Measurements from ENCODE around the gene GEMIN8.

Gene GEMIN8

DNA sequence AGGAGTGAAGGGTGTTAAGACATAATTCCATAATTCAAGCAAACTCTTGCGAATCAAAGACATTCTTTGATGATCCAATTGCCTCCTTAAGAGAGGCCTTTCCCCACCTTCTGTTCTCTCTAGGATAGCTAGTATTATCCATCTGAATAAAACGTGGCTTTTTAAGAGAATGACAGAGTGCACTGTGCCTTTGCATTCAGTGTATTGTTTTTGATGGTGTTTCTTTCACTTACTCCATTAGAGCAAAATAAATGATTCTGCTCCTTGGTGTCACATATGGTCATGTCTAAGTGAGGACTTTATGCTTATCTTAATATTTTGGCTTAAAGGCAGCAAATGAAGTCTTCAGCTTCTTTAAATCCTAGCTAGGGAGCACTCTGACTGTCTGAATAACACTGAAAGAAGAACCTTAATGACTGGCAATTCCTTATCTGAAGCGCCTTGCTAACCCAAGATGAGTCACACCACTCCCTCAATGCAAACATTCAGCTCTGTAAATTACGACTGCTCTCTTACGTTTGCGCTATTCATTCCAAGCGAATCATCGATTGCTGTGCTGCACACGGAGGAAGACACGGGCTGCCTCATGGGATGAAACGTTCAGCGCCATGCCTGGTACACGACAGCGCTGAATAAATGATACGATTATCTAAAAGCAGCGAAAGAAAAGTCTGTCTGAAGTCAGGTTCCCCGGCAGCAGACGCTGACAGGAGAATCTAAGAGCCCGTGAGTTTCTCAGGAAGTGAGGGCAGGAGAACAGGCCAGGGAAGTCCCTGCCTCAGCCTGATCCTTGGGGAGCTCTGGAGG, 35.1 kb upstream of the GEMIN8 start (continued):
- TF ChIP-seq, protein P1, sequence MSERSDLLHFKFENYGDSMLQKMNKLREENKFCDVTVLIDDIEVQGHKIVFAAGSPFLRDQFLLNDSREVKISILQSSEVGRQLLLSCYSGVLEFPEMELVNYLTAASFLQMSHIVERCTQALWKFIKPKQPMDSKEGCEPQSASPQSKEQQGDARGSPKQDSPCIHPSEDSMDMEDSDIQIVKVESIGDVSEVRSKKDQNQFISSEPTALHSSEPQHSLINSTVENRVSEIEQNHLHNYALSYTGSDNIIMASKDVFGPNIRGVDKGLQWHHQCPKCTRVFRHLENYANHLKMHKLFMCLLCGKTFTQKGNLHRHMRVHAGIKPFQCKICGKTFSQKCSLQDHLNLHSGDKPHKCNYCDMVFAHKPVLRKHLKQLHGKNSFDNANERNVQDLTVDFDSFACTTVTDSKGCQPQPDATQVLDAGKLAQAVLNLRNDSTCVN (tag by site-specific recombination; optimal IDR thresholded peaks at IDR 0.05): no peak
- TF ChIP-seq SETDB1 (IDR thresholded peaks at IDR 0.05; ENCODE audit: insufficient read length, low read length): peak; percentile 24
- no peak for TF ChIP-seq ZNF596 (tag by site-specific recombination; IDR thresholded peaks at IDR 0.05)
- TF ChIP-seq FEZF1 (tag by site-specific recombination; IDR thresholded peaks at IDR 0.05): peak; percentile 68
- TF ChIP-seq ZNF274 (IDR thresholded peaks at IDR 0.05; ENCODE audit: low read length): no peak
- no peak for TF ChIP-seq ZNF274 (tag by site-specific recombination; IDR thresholded peaks at IDR 0.05; ENCODE audit: borderline replicate concordance)
- TF ChIP-seq KLF16 (tag by site-specific recombination; IDR thresholded peaks at IDR 0.05): no peak

DNA sequence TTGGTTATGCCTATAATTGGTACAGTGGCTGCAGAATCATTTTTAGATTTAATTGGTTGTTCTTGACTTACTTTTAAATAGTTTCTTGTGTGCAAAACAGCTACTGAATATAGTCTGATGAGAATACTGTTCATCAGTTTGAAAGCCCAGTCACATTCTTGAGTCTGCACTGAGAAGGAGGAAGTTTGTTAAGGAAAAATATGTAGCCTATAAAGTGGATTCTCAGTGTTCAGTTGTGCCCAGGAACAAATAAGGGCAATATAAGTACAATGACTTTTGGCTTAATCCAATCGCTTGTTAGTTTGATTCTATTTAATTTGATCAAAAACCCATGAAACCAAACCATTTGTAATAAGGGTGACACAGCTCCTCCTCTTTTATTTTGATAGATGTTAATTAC, 32.8 kb upstream of the GEMIN8 start:
- ChIA-PET CTCF (interaction anchor here (0.6 to 1.6 kb wide), 6 partner anchors 23 to 466 kb away, joined by 3 to 6 read pairs (median 4); no protein-coding TSS in a partner anchor), POLR2A (no interaction called here)
- Histone ChIP-seq H3K9me3 (ENCODE audit: control insufficient read depth, insufficient read depth, low read depth, low read length) (no peaks in the 10 kb centered on the region), H3K4me1 (ENCODE audit: control insufficient read depth, insufficient read depth, low read length) (no peaks in the 10 kb centered on the region), H3K36me3 (ENCODE audit: control insufficient read depth in 2 of 2, insufficient read depth in 1 of 2, low read length in 2 of 2) (no peaks in the 10 kb centered on the region), H3K4me3 (ENCODE audit: low read depth, low read length) (no peak overlapping the region), H3K27ac (ENCODE audit: extremely low read depth, low read depth, low read length) (no peak overlapping the region)
- TF ChIP-seq IKZF3 (tag by site-specific recombination; IDR thresholded peaks at IDR 0.05): no peak
- no peak for TF ChIP-seq ZNF830 (tag by site-specific recombination; IDR thresholded peaks at IDR 0.05; ENCODE audit: low read depth)
- no peak for TF ChIP-seq ZNF133 (tag by site-specific recombination; IDR thresholded peaks at IDR 0.05)
- TF ChIP-seq, protein P2, sequence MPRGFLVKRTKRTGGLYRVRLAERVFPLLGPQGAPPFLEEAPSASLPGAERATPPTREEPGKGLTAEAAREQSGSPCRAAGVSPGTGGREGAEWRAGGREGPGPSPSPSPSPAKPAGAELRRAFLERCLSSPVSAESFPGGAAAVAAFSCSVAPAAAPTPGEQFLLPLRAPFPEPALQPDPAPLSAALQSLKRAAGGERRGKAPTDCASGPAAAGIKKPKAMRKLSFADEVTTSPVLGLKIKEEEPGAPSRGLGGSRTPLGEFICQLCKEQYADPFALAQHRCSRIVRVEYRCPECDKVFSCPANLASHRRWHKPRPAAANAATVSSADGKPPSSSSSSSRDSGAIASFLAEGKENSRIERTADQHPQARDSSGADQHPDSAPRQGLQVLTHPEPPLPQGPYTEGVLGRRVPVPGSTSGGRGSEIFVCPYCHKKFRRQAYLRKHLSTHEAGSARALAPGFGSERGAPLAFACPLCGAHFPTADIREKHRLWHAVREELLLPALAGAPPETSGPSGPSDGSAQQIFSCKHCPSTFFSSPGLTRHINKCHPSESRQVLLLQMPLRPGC (tag by site-specific recombination; IDR thresholded peaks at IDR 0.05): no peak
- TF ChIP-seq MYNN (tag by site-specific recombination; IDR thresholded peaks at IDR 0.05; ENCODE audit: borderline replicate concordance): no peak
- TF ChIP-seq, protein P3, sequence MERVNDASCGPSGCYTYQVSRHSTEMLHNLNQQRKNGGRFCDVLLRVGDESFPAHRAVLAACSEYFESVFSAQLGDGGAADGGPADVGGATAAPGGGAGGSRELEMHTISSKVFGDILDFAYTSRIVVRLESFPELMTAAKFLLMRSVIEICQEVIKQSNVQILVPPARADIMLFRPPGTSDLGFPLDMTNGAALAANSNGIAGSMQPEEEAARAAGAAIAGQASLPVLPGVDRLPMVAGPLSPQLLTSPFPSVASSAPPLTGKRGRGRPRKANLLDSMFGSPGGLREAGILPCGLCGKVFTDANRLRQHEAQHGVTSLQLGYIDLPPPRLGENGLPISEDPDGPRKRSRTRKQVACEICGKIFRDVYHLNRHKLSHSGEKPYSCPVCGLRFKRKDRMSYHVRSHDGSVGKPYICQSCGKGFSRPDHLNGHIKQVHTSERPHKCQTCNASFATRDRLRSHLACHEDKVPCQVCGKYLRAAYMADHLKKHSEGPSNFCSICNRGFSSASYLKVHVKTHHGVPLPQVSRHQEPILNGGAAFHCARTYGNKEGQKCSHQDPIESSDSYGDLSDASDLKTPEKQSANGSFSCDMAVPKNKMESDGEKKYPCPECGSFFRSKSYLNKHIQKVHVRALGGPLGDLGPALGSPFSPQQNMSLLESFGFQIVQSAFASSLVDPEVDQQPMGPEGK (tag by site-specific recombination; IDR thresholded peaks at IDR 0.05): no peak
- no peak for TF ChIP-seq ZNF660 (tag by site-specific recombination; IDR thresholded peaks at IDR 0.05)
- TF ChIP-seq HOXD13 (CRISPR knock-in tag; IDR thresholded peaks at IDR 0.05; ENCODE audit: borderline replicate concordance): no peak
- no peak for TF ChIP-seq ZNF544 (tag by site-specific recombination; IDR thresholded peaks at IDR 0.05)
- no peak for TF ChIP-seq WT1 (tag by site-specific recombination; IDR thresholded peaks at IDR 0.05)
- no peak for TF ChIP-seq SP3 (tag by site-specific recombination; IDR thresholded peaks at IDR 0.05)

DNA sequence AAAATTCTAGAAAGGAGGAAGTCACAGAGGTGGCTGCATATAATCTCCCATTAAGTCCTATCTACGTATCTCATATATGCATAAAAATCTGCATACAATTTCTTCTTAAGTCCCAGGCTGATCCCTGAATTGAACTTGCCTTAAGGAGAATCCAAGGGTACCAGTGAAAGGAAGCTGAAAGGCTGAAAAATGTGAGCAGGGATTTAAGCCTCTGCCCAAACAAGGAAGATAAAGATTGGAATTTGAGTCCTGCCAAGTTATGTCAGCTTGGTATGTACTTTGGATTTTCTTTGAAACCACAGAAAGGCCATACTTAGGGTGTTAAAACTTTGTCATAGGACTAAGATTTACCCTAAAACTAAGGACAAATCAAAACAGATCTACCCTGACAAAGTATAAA, 26.5 kb upstream of the GEMIN8 start:
- ChIA-PET POLR2A (no interaction called here), CTCF (interaction anchor here (1.0 kb wide), 1 partner anchor 17 kb away, joined by 7 read pairs; no protein-coding TSS in a partner anchor)
- TF ChIP-seq ZNF621 (tag by site-specific recombination; IDR thresholded peaks at IDR 0.05): no peak
- no peak for TF ChIP-seq ZSCAN16 (tag by site-specific recombination; IDR thresholded peaks at IDR 0.05)
- TF ChIP-seq ZNF600 (tag by site-specific recombination; IDR thresholded peaks at IDR 0.05): no peak
- no peak for TF ChIP-seq ZBTB21 (tag by site-specific recombination; IDR thresholded peaks at IDR 0.05)
- no peak for TF ChIP-seq ZNF174 (tag by site-specific recombination; IDR thresholded peaks at IDR 0.05)
- Histone ChIP-seq H3K36me3 (ENCODE audit: control insufficient read depth in 2 of 2, insufficient read depth in 1 of 2, low read length in 2 of 2) (no peaks in the 10 kb centered on the region), H3K4me1 (ENCODE audit: control insufficient read depth, insufficient read depth, low read length) (no peaks in the 10 kb centered on the region), H3K27ac (ENCODE audit: extremely low read depth, low read depth, low read length) (no peak overlapping the region), H3K4me3 (ENCODE audit: low read depth, low read length) (no peak overlapping the region), H3K9me3 (ENCODE audit: control insufficient read depth, insufficient read depth, low read depth, low read length) (no peaks in the 10 kb centered on the region)
